Smooth muscle cell (in vitro differentiated cells): Measurements from ENCODE around the gene ATG9A. TPM values are rescaled to one million over a fixed set of nuclear protein-coding genes. Genes with fewer than 3 reads are reported as not detected.
A peak's percentile ranks its signal among the peaks of the same experiment; 100 is the strongest.

Source experiments
- DNase-seq: peaks from one replicate; lab custom pipeline; 2025; ENCODE audit not compliant: unreplicated experiment; lab: John Stamatoyannopoulos, UW
- H2AFZ ChIP-seq: fragments of 200-600 bp; sonication (generic); 2 replicates; pipeline ENCODE4 v1.6.0; 2016; ENCODE audit warnings: antibody characterized with exemption, low read depth, mild to moderate bottlenecking
- H3F3A ChIP-seq: fragments of 200-600 bp; sonication (generic); 2 replicates; pipeline ENCODE4 v1.6.0; 2017; ENCODE audit warnings: antibody characterized with exemption, low read depth
- H3K27ac ChIP-seq: fragments of 200-600 bp; sonication (generic); 2 replicates; pipeline ENCODE4 v1.5.1; 2016; ENCODE audit warnings: low read depth, mild to moderate bottlenecking
- H3K27me3 ChIP-seq: fragments of 200-600 bp; sonication (generic); 2 replicates; pipeline ENCODE4 v1.6.1; 2016; ENCODE audit warnings: low read depth, mild to moderate bottlenecking
- H3K36me3 ChIP-seq: fragments of 200-600 bp; sonication (generic); 2 replicates; pipeline ENCODE4 v1.5.1; 2016; ENCODE audit warnings: low read depth
- H3K4me1 ChIP-seq: fragments of 200-600 bp; sonication (generic); 2 replicates; pipeline ENCODE4 v1.5.1; 2016; ENCODE audit warnings: low read depth
- H3K4me2 ChIP-seq: fragments of 200-600 bp; sonication (generic); 2 replicates; pipeline ENCODE4 v1.6.0; 2016; ENCODE audit warnings: mild to moderate bottlenecking
- H3K4me3 ChIP-seq: fragments of 200-600 bp; sonication (generic); 2 replicates; pipeline ENCODE4 v1.5.1; 2016; ENCODE audit warnings: mild to moderate bottlenecking
- H3K79me2 ChIP-seq: fragments of 200-600 bp; sonication (generic); 2 replicates; pipeline ENCODE4 v1.6.0; 2016; ENCODE audit warnings: low read depth, mild to moderate bottlenecking
- H3K9ac ChIP-seq: fragments of 200-600 bp; sonication (generic); 2 replicates; pipeline ENCODE4 v1.6.0; 2016; ENCODE audit warnings: low read depth
- H3K9me3 ChIP-seq: fragments of 200-600 bp; sonication (generic); replicated peaks from 2 replicates; pipeline ENCODE4 v1.5.1; 2016; ENCODE audit warnings: low read depth
- H4K20me1 ChIP-seq: fragments of 200-600 bp; sonication (generic); 2 replicates; pipeline ENCODE4 v1.6.0; 2016; ENCODE audit warnings: low read depth
- CTCF ChIP-seq: fragments of 200-600 bp; sonication (generic); IDR thresholded peaks from 2 replicates; pipeline ENCODE4 v1.5.1; 2017; ENCODE audit warnings: borderline replicate concordance, mild to moderate bottlenecking, antibody characterized with exemption; ENCODE audit not compliant: insufficient read depth, poor library complexity, severe bottlenecking
- WGBS: methylation state at CpG from one replicate; pipeline ENCODE4 v1.1.7; 2016; ENCODE audit warnings: low lambda C conversion rate; 5-methylcytosine and 5-hydroxymethylcytosine counted together
- polyA plus RNA-seq: library from polyadenylated mRNA; unstranded; fragments of >200 nt; fragmentation: Nextera tagmentation; extraction: Ambion mirVana; gene quantifications from 2 replicates; pipeline ENCODE4 v1.2.1, GENCODE V29; 2016
- total RNA-seq: library from RNA; depleted of rRNA; stranded (reverse); fragments of >200 nt; gene quantifications from 2 replicates; pipeline ENCODE4 v1.2.3, GENCODE V29; 2014

Gene ATG9A
- total and polyA plus RNA-seq, 2 experiments from 2014 or later: 58.1 to 61.6 TPM

- H2AFZ ChIP-seq: no peak overlapping the region
- peak overlapping the region; percentile 80 for H3K9ac ChIP-seq
- peak overlapping the region; percentile 87 for H3K27ac ChIP-seq
- no peaks in the 10 kb centered on the region for H3K79me2 ChIP-seq
- DNase-seq: no peak
- peak overlapping the region; percentile 81 for H3K4me2 ChIP-seq
- H3K27me3 ChIP-seq: no peaks in the 10 kb centered on the region
- TF ChIP-seq CTCF: no peak
- H3K4me1 ChIP-seq: no peaks in the 10 kb centered on the region
- peak overlapping the region; percentile 96 for H3K4me3 ChIP-seq
- no peaks in the 10 kb centered on the region for H4K20me1 ChIP-seq
- H3K9me3 ChIP-seq: no peaks in the 10 kb centered on the region
- WGBS: 45% methylated on average over 14 of the region's 22 CpGs
- no peaks in the 10 kb centered on the region for H3K36me3 ChIP-seq
- H3F3A ChIP-seq: peaks cover 5% of the 10 kb centered on the region
These were observed 22.1 kb downstream of the ATG9A start for GRCh38 chr2:219207134-219207883.

DNA sequence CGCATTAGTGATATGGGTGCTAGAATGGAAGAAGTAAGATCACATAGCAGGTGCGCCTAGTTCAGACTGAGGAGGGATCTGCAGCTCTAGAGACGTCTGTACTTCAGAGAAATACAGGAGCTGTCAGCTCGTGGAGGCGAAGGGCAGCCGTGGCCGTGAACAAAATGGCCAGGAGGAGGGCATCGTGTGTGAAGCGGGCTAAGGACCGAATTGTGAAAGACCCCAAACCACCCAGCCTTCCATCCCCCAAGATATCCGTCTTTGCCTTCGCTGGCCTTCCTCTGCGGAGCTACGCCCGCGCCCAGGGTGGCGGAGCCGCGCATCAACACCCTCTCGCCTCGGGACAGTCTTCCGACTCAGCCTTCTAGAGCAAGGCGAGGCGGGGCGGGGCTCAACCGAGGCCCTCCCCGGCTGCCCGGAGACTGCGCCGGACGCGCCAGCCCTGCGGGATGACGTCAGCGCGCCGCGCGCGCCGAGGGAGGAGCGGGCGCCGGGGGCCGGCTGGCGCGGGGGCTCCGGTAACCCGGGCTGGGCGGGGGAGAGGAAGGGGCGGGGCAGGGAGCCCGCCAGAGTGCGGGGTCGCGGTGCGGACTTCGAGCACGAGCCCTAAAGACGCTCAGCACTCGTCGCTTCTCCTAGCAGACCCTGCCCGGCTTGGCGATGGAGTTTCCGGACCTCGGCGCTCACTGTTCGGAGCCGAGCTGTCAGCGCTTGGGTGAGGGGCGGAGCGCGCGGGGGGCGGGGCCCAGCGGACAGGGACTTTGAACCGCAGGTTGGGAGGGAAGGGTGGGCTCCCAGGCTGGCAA is 22.9 kb downstream of the ATG9A start, which contains the start of gene ZFAND2B:
ZFAND2B (plus strand) TSS at position 455 of the 806 bp plus-strand sequence; CDS start at position 661, 206 bp downstream.
- H4K20me1 ChIP-seq: no peaks in the 10 kb centered on the region

DNA sequence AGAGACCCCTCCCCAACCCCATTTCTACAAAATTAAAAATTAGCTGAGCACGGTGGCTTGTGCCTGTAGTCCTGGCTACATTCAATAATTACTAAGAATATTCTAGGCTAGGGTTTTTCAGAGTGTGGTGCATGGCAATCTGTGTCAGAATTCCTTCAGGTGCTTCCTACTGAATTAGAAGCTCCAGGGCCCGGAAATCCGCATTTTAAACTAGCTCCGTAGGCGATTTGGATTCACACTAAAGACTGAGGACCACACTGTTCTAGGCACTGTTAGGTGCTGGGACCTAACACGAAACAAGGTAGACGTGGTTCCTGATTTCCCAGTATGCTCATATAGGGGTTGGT is 23.5 kb downstream of the ATG9A start:
- 30% methylated on average over 7 of the region's 7 CpGs for WGBS
- Histone ChIP-seq H3F3A (peaks cover 5% of the 10 kb centered on the region), H3K4me2 (peak overlapping the region; percentile 81), H3K79me2 (no peaks in the 10 kb centered on the region), H3K27ac (peak overlapping the region; percentile 87), H3K36me3 (no peaks in the 10 kb centered on the region), H3K4me1 (no peaks in the 10 kb centered on the region), H3K4me3 (peak overlapping the region; percentile 96), H3K27me3 (no peaks in the 10 kb centered on the region), H2AFZ (peak overlapping the region; percentile 21), H3K9ac (peak overlapping the region; percentile 80), H3K9me3 (no peaks in the 10 kb centered on the region), H4K20me1 (no peaks in the 10 kb centered on the region)
- DNase-seq: no peak
- no peak for TF ChIP-seq CTCF

More for the DNA sequence above, 22.9 kb downstream of the ATG9A start, which contains the start of gene ZFAND2B:
- H3K4me1 ChIP-seq: no peaks in the 10 kb centered on the region
- peak within 1 kb of the TSS; percentile 63 for H2AFZ ChIP-seq
- no peaks in the 10 kb centered on the region for H3K79me2 ChIP-seq
- H3F3A ChIP-seq: peaks cover 5% of the 10 kb centered on the region
- peak; percentile 99 for DNase-seq
- WGBS: 1% methylated on average over 60 of the region's 76 CpGs
- no peaks in the 10 kb centered on the region for H3K27me3 ChIP-seq
- H3K9me3 ChIP-seq: no peaks in the 10 kb centered on the region
- H3K9ac ChIP-seq: peak within 1 kb of the TSS; percentile 80
- H3K4me3 ChIP-seq: peak within 1 kb of the TSS; percentile 96
- no peaks in the 10 kb centered on the region for H3K36me3 ChIP-seq
- no peak for TF ChIP-seq CTCF
- peak within 1 kb of the TSS; percentile 87 for H3K27ac ChIP-seq
- peak within 1 kb of the TSS; percentile 81 for H3K4me2 ChIP-seq
